PC-3 (cell line): ENCODE results near the gene CUL3. TPM values are rescaled to one million over a fixed set of nuclear protein-coding genes. Genes with fewer than 3 reads are reported as not detected.
A peak's percentile ranks its signal among the peaks of the same experiment; 100 is the strongest.
"Not testable (repeated sequence)": the region's sequence is repeated elsewhere in the genome, so short reads cannot be mapped to it uniquely, and the experiment has no call there.

ENCODE experiments used
- ATAC-seq: fragments of 200-7000 bp; cut with Tn5 transposase; 2 replicates; pipeline ENCODE4 v1.9.1; 2020; ENCODE audit warnings: mild to moderate bottlenecking, moderate library complexity
- BruUV-seq: library from RNA; stranded (reverse); fragments of 400-500 nt; replicated peaks from 2 replicates; lab custom pipeline; 2021; lab: Mats Ljungman, UMichigan
- CTCF ChIA-PET: fragments of 300-600 bp; sonication (Branson Sonifier 250); formaldehyde crosslinking; loops from one replicate; lab custom pipeline; 2022; ENCODE audit warnings: antibody characterized with exemption; lab: Charles Lee
- POLR2A ChIA-PET: fragments of 300-600 bp; sonication (Branson Sonifier 250); formaldehyde crosslinking; loops from one replicate; lab custom pipeline; 2022; ENCODE audit warnings: antibody characterized with exemption; ENCODE audit not compliant: unreplicated experiment; lab: Charles Lee
- DNase-seq: peaks from one replicate; pipeline ENCODE4 v3.0.0-alpha.2; 2015
- H2AFZ ChIP-seq: fragments of 300-600 bp; sonication (generic); 2 replicates; pipeline ENCODE4 v1.6.0; 2016; ENCODE audit warnings: antibody characterized with exemption, low read length
- H3F3A ChIP-seq: fragments of 300-600 bp; sonication (generic); one replicate; pipeline ENCODE4 v1.6.0; 2017; ENCODE audit warnings: antibody characterized with exemption, low read length, control low read depth, mild to moderate bottlenecking; ENCODE audit not compliant: unreplicated experiment
- H3K27ac ChIP-seq: fragments of 300-600 bp; sonication (generic); 2 replicates; pipeline ENCODE4 v1.5.1; 2016; ENCODE audit warnings: mild to moderate bottlenecking, low read length
- H3K27me3 ChIP-seq: fragments of 300-600 bp; sonication (generic); 2 replicates; pipeline ENCODE4 v1.6.1; 2016; ENCODE audit warnings: low read length, mixed read lengths
- H3K36me3 ChIP-seq: fragments of 300-600 bp; sonication (generic); 2 replicates; pipeline ENCODE4 v1.6.1; 2016; ENCODE audit warnings: low read depth, mixed run types, low read length, mixed read lengths
- H3K4me1 ChIP-seq: fragments of 300-600 bp; sonication (generic); 2 replicates; pipeline ENCODE4 v1.5.1; 2016; ENCODE audit warnings: low read length; ENCODE audit not compliant: insufficient read depth
- H3K4me2 ChIP-seq: fragments of 300-600 bp; sonication (generic); 2 replicates; pipeline ENCODE4 v1.6.0; 2016; ENCODE audit warnings: low read length
- H3K4me3 ChIP-seq: fragments of 300-600 bp; sonication (generic); 2 replicates; pipeline ENCODE4 v1.5.1; 2016; ENCODE audit warnings: mild to moderate bottlenecking, low read length, mixed read lengths
- H3K79me2 ChIP-seq: fragments of 300-600 bp; sonication (generic); 2 replicates; pipeline ENCODE4 v1.6.1; 2017; ENCODE audit warnings: low read length, mixed read lengths
- H3K9ac ChIP-seq: fragments of 300-600 bp; sonication (generic); 2 replicates; pipeline ENCODE4 v1.6.0; 2016; ENCODE audit warnings: mild to moderate bottlenecking, low read length
- H3K9me2 ChIP-seq: fragments of 300-600 bp; sonication (generic); replicated peaks from 2 replicates; pipeline ENCODE4 v1.6.1; 2016; ENCODE audit warnings: mixed run types, low read length, mixed read lengths
- H3K9me3 ChIP-seq: fragments of 300-600 bp; sonication (generic); 2 replicates; pipeline ENCODE4 v1.6.1; 2016; ENCODE audit warnings: low read length, mixed read lengths
- H4K20me1 ChIP-seq: fragments of 300-600 bp; sonication (generic); 2 replicates; pipeline ENCODE4 v1.6.1; 2016; ENCODE audit warnings: low read length, mixed read lengths
- CTCF ChIP-seq: fragments of 300-600 bp; sonication (generic); conservative IDR thresholded peaks from 2 replicates; pipeline ENCODE4 v1.5.1; 2017; ENCODE audit warnings: antibody characterized with exemption, low read depth, mild to moderate bottlenecking, low read length
- EZH2 ChIP-seq: fragments of 300-600 bp; sonication (generic); IDR thresholded peaks from one replicate; pipeline ENCODE4 v1.6.1; 2017; ENCODE audit warnings: antibody characterized with exemption, mild to moderate bottlenecking, low read length; ENCODE audit not compliant: unreplicated experiment
- EZH2phosphoT487 ChIP-seq: fragments of 300-600 bp; sonication (generic); IDR thresholded peaks from 2 replicates; pipeline ENCODE4 v1.6.1; 2018; ENCODE audit warnings: mild to moderate bottlenecking, antibody characterized with exemption, low read length, borderline replicate concordance
- intact Hi-C: fragments of 100-400 bp; cut with micrococcal nuclease; formaldehyde crosslinking; loops from 2 replicates; pipeline ENCODE4 v1.9.0; 2023
- total RNA-seq: library from RNA; depleted of rRNA; stranded (reverse); fragments of >200 nt; gene quantifications from 2 replicates; pipeline ENCODE4 v1.2.3, GENCODE V29; 2014

The CUL3 gene
- total RNA-seq, 1 experiment from 2014 or later: 50.4 TPM

GRCh38 chr2:224520064-224520463, 65.1 kb downstream of the CUL3 start:
- ATAC-seq: peak; percentile 91
- POLR2A ChIA-PET: interaction anchor here (0.6 kb wide), 2 partner anchors 26 to 125 kb away, joined by 5 to 8 read pairs; no protein-coding TSS in a partner anchor
- no peak overlapping the region for H2AFZ ChIP-seq
- no peak overlapping the region for H3K4me3 ChIP-seq
- H3K27me3 ChIP-seq: no peaks in the 10 kb centered on the region
- no peaks in the 10 kb centered on the region for H3F3A ChIP-seq
- TF ChIP-seq EZH2 (no peak), EZH2phosphoT487 (no peak), CTCF (no peak)
- CTCF ChIA-PET: no interaction called here
- H3K9me3 ChIP-seq: no peaks in the 10 kb centered on the region
- intact Hi-C loops: loop anchor here (2.0 to 5.0 kb wide), 2 partner anchors 13 to 42 kb away; no protein-coding TSS in a partner anchor
- no TSS peak for BruUV-seq
- no peaks in the 10 kb centered on the region for H3K36me3 ChIP-seq
- peaks cover 24% of the 10 kb centered on the region for H3K4me1 ChIP-seq
- DNase-seq: peak; percentile 57
- no peak overlapping the region for H3K9ac ChIP-seq
- H3K9me2 ChIP-seq: no peaks in the 10 kb centered on the region
- peak overlapping the region; percentile 19; the same call in 1 of the 2 replicates for H3K27ac ChIP-seq
- H3K4me2 ChIP-seq: peak overlapping the region; percentile 23; the same call in 1 of the 2 replicates
- peaks cover 98% of the 10 kb centered on the region for H3K79me2 ChIP-seq
- peaks cover 22% of the 10 kb centered on the region; the same call in 1 of the 2 replicates for H4K20me1 ChIP-seq

- BruUV-seq: no TSS peak
- Histone ChIP-seq H3K4me2 (no peak overlapping the region), H3F3A (no peaks in the 10 kb centered on the region), H3K9ac (no peak overlapping the region), H3K4me1 (peaks cover 24% of the 10 kb centered on the region), H4K20me1 (peaks cover 19% of the 10 kb centered on the region; the same call in 1 of the 2 replicates), H3K9me3 (no peaks in the 10 kb centered on the region), H3K79me2 (peaks cover 94% of the 10 kb centered on the region), H3K9me2 (no peaks in the 10 kb centered on the region), H3K4me3 (no peak overlapping the region), H2AFZ (no peak overlapping the region), H3K27me3 (no peaks in the 10 kb centered on the region), H3K36me3 (peaks cover 1% of the 10 kb centered on the region; the same call in 1 of the 2 replicates), H3K27ac (no peak overlapping the region)
- POLR2A ChIA-PET: no interaction called here
- CTCF ChIA-PET: no interaction called here
- TF ChIP-seq EZH2: no peak
- TF ChIP-seq CTCF: no peak
- TF ChIP-seq EZH2phosphoT487: no peak
- peak; percentile 49 for DNase-seq
- peak; percentile 35; the same call in 1 of the 2 replicates for ATAC-seq
- intact Hi-C loops: no loop called here
Measured at GRCh38 chr2:224518806-224519580, 66.2 kb downstream of the CUL3 start.

- Histone ChIP-seq H3K9me3 (no peaks in the 10 kb centered on the region), H3K9ac (no peak overlapping the region), H2AFZ (no peak overlapping the region), H3F3A (no peaks in the 10 kb centered on the region), H3K4me3 (no peak overlapping the region), H3K4me2 (no peak overlapping the region), H3K4me1 (peaks cover 24% of the 10 kb centered on the region), H3K9me2 (no peaks in the 10 kb centered on the region), H3K79me2 (peaks cover 87% of the 10 kb centered on the region), H3K36me3 (peaks cover 4% of the 10 kb centered on the region; the same call in 1 of the 2 replicates), H4K20me1 (peaks cover 19% of the 10 kb centered on the region), H3K27ac (no peak overlapping the region), H3K27me3 (no peaks in the 10 kb centered on the region)
- TF ChIP-seq EZH2 (no peak), EZH2phosphoT487 (no peak), CTCF (no peak)
- ChIA-PET POLR2A (no interaction called here), CTCF (no interaction called here)
- no peak for ATAC-seq
- intact Hi-C loops: no loop called here
- no TSS peak for BruUV-seq
- no peak for DNase-seq
Measured at GRCh38 chr2:224517963-224518362, 67.2 kb downstream of the CUL3 start.

GRCh38 chr2:224516393-224516792, 68.8 kb downstream of the CUL3 start:
- H2AFZ ChIP-seq, BruUV-seq, POLR2A ChIA-PET, intact Hi-C loops, H3K4me2 ChIP-seq, H3K9me3 ChIP-seq, H3F3A ChIP-seq, H3K4me3 ChIP-seq, CTCF ChIA-PET, H3K9ac ChIP-seq, H3K9me2 ChIP-seq, ATAC-seq, H3K36me3 ChIP-seq, DNase-seq, H3K27ac ChIP-seq, H3K27me3 ChIP-seq: not testable (repeated sequence)
- Histone ChIP-seq H3K79me2 (peaks cover 72% of the 10 kb centered on the region), H3K4me1 (peaks cover 24% of the 10 kb centered on the region), H4K20me1 (peaks cover 21% of the 10 kb centered on the region)
